H1 (cell line): ENCODE results near the gene RHEB. TPM values are rescaled to one million over a fixed set of nuclear protein-coding genes. Genes with fewer than 3 reads are reported as not detected.

Experiments
- CTCF ChIA-PET: fragments of 300-600 bp; sonication (Branson Sonifier 250); formaldehyde crosslinking; loops from one replicate; lab custom pipeline; 2021; ENCODE audit not compliant: partially characterized antibody; lab: Charles Lee
- POLR2A ChIA-PET: fragments of 300-600 bp; sonication (Branson Sonifier 250); formaldehyde crosslinking; loops from one replicate; lab custom pipeline; 2021; ENCODE audit warnings: inconsistent platforms; ENCODE audit not compliant: partially characterized antibody; lab: Charles Lee
- DNase-seq, 2 experiments: peaks; one replicate each; pipeline versions ENCODE4 v3.0.0 to v3.0.0-alpha.2; 2010 to 2022; ENCODE audit warnings: low spot score in 2 of 2, low read depth in 1 of 2, mixed read lengths in 1 of 2
- FAIRE-seq: peaks from 2 replicates; lab custom pipeline; 2011; peaks lifted over from hg19 to GRCh38; lab: Jason Lieb, UNC
- H2AFZ ChIP-seq: 2 replicates; pipeline ENCODE4 v1.8.1; 2012; ENCODE audit warnings: low read length, inconsistent platforms
- H2AK5ac ChIP-seq: 2 replicates; pipeline ENCODE4 v1.6.1; 2013; ENCODE audit warnings: low read depth, low read length
- H2BK120ac ChIP-seq: replicated peaks from 2 replicates; pipeline ENCODE3; 2013; ENCODE audit warnings: low read depth, low read length, inconsistent platforms
- H2BK12ac ChIP-seq: 2 replicates; pipeline ENCODE4 v1.6.1; 2013; ENCODE audit warnings: low read depth, low read length
- H2BK15ac ChIP-seq: 2 replicates; pipeline ENCODE4 v1.6.1; 2013; ENCODE audit warnings: low read length
- H2BK20ac ChIP-seq: 2 replicates; pipeline ENCODE4 v1.6.1; 2013; ENCODE audit warnings: low read length
- H2BK5ac ChIP-seq: 2 replicates; pipeline ENCODE4 v1.6.1; 2013; ENCODE audit warnings: low read depth, low read length
- H3K14ac ChIP-seq: 2 replicates; pipeline ENCODE4 v1.6.1; 2013; ENCODE audit warnings: inconsistent platforms; ENCODE audit not compliant: insufficient read length
- H3K18ac ChIP-seq: 2 replicates; pipeline ENCODE4 v1.6.1; 2013; ENCODE audit warnings: low read length; ENCODE audit errors: extremely low read depth
- H3K23ac ChIP-seq: 2 replicates; pipeline ENCODE4 v1.6.1; 2013; ENCODE audit warnings: inconsistent platforms; ENCODE audit not compliant: insufficient read length
- H3K23me2 ChIP-seq: 2 replicates; pipeline ENCODE4 v1.6.1; 2013; ENCODE audit warnings: low read depth, low read length
- H3K27ac ChIP-seq: 2 replicates; pipeline ENCODE4 v1.6.1; 2011; ENCODE audit warnings: low read depth, low read length, inconsistent platforms
- H3K27me3 ChIP-seq, 4 experiments: replicated peaks in 1 of 4; 1 replicate in 1 of 4; 2 replicates in 3 of 4; pipeline versions ENCODE4 v1.6.1 to v1.8.1; 2011 to 2013; ENCODE audit warnings: low read length in 3 of 4, mild to moderate bottlenecking in 3 of 4, inconsistent platforms in 2 of 4, mixed read lengths in 2 of 4, moderate library complexity in 1 of 4; ENCODE audit not compliant: control insufficient read depth in 3 of 4, insufficient read depth in 3 of 4; ENCODE audit errors: extremely low read depth in 1 of 4
- H3K36me3 ChIP-seq, 4 experiments: 2 replicates each; pipeline versions ENCODE4 v1.6.1 to v1.8.1; 2011 to 2013; ENCODE audit warnings: mild to moderate bottlenecking in 4 of 4, low read length in 3 of 4, moderate library complexity in 2 of 4, control low read depth in 1 of 4, inconsistent platforms in 1 of 4; ENCODE audit not compliant: insufficient read depth in 4 of 4, control insufficient read depth in 2 of 4
- H3K4ac ChIP-seq: replicated peaks from 2 replicates; pipeline ENCODE3; 2013; ENCODE audit warnings: low read length, low read depth, mixed read lengths, inconsistent platforms; ENCODE audit not compliant: insufficient read length
- H3K4me1 ChIP-seq, 4 experiments: replicated peaks in 1 of 4; 1 replicate in 1 of 4; 2 replicates in 3 of 4; pipeline versions ENCODE4 v1.6.1 to v1.8.1; 2011 to 2013; ENCODE audit warnings: low read length in 3 of 4, inconsistent platforms in 2 of 4, mixed read lengths in 1 of 4; ENCODE audit not compliant: insufficient read depth in 4 of 4, control insufficient read depth in 3 of 4
- H3K4me2 ChIP-seq, 2 experiments: 2 replicates each; pipeline versions ENCODE4 v1.6.1 to v1.8.1; 2011 to 2013; ENCODE audit warnings: low read depth in 2 of 2, low read length in 2 of 2, control low read depth in 1 of 2, inconsistent platforms in 1 of 2, mild to moderate bottlenecking in 1 of 2; ENCODE audit not compliant: insufficient read depth in 1 of 2
- H3K4me3 ChIP-seq, 4 experiments: fragments of 200-600, 300-600 bp in 1 of 4; sonication (generic), shearing (Covaris generic), sonication (Bioruptor Twin) in 1 of 4; 2 replicates each; pipeline versions ENCODE4 v1.5.1 to v1.8.1; 2011 to 2016; ENCODE audit warnings: low read length in 4 of 4, low read depth in 3 of 4, control low read depth in 2 of 4, inconsistent platforms in 2 of 4, mild to moderate bottlenecking in 2 of 4, mixed read lengths in 1 of 4, moderate library complexity in 1 of 4; ENCODE audit not compliant: insufficient read depth in 2 of 4; ENCODE audit errors: extremely low read depth in 1 of 4
- H3K56ac ChIP-seq: replicated peaks from 2 replicates; pipeline ENCODE3; 2013; ENCODE audit warnings: low read depth, mild to moderate bottlenecking, mixed read lengths, low read length, inconsistent platforms; ENCODE audit not compliant: insufficient read length
- H3K79me1 ChIP-seq: 2 replicates; pipeline ENCODE4 v1.6.1; 2013; ENCODE audit warnings: low read depth, low read length, control low read depth
- H3K79me2 ChIP-seq, 2 experiments: 2 replicates each; pipeline versions ENCODE4 v1.6.1 to v1.8.1; 2012 to 2013; ENCODE audit warnings: low read length in 2 of 2, mild to moderate bottlenecking in 2 of 2, inconsistent platforms in 1 of 2; ENCODE audit not compliant: insufficient read depth in 2 of 2, control insufficient read depth in 1 of 2
- H3K9ac ChIP-seq, 4 experiments: replicated peaks in 1 of 4; 1 replicate in 1 of 4; 2 replicates in 3 of 4; pipeline versions ENCODE4 v1.6.1 to v1.8.1; 2011 to 2013; ENCODE audit warnings: low read depth in 3 of 4, low read length in 3 of 4, control low read depth in 2 of 4, mild to moderate bottlenecking in 2 of 4, moderate library complexity in 2 of 4, inconsistent platforms in 1 of 4; ENCODE audit errors: extremely low read depth in 1 of 4
- H3K9me3 ChIP-seq, 2 experiments: 2 replicates each; pipeline versions ENCODE4 v1.6.1 to v1.8.1; 2012 to 2013; ENCODE audit warnings: mild to moderate bottlenecking in 2 of 2, moderate library complexity in 2 of 2, control low read depth in 1 of 2, inconsistent platforms in 1 of 2, low read depth in 1 of 2, low read length in 1 of 2, mixed read lengths in 1 of 2; ENCODE audit not compliant: insufficient read depth in 2 of 2
- H4K20me1 ChIP-seq, 2 experiments: replicated peaks in 1 of 2; 2 replicates each; pipeline versions ENCODE3 to v1.8.1; 2011 to 2013; ENCODE audit warnings: inconsistent platforms in 2 of 2, low read length in 2 of 2, mild to moderate bottlenecking in 1 of 2; ENCODE audit not compliant: insufficient read depth in 2 of 2, control insufficient read depth in 1 of 2
- H4K5ac ChIP-seq: 2 replicates; pipeline ENCODE4 v1.6.1; 2013; ENCODE audit warnings: low read length, low read depth, mixed read lengths, inconsistent platforms; ENCODE audit not compliant: insufficient read length
- H4K8ac ChIP-seq: 2 replicates; pipeline ENCODE4 v1.8.0; 2013; ENCODE audit warnings: mild to moderate bottlenecking, moderate library complexity, low read length, inconsistent platforms; ENCODE audit not compliant: insufficient read depth; ENCODE audit errors: extremely low read depth
- H4K91ac ChIP-seq: replicated peaks from 2 replicates; pipeline ENCODE3; 2013; ENCODE audit warnings: low read length, mixed read lengths, inconsistent platforms; ENCODE audit not compliant: insufficient read length
- KDM5A ChIP-seq: fragments of 200-600 bp; IDR thresholded peaks from 2 replicates; pipeline ENCODE4 v1.7.1; 2012; ENCODE audit warnings: mild to moderate bottlenecking, low read length, inconsistent platforms, mixed read lengths
- MAFK ChIP-seq: IDR thresholded peaks from 2 replicates; pipeline ENCODE4 v1.6.1; 2012; ENCODE audit warnings: low read depth, mild to moderate bottlenecking, improper control_type of control experiment, low read length
- POU5F1 ChIP-seq: IDR thresholded peaks from 2 replicates; pipeline ENCODE4 v1.6.1; 2011; ENCODE audit warnings: low read depth, mild to moderate bottlenecking, low read length, moderate library complexity
- RFX5 ChIP-seq: IDR thresholded peaks from 2 replicates; pipeline ENCODE4 v1.6.1; 2011; ENCODE audit warnings: low read depth, low read length, improper control_type of control experiment, borderline replicate concordance
- SUZ12 ChIP-seq: fragments of 200-600 bp; sonication (generic); IDR thresholded peaks from 2 replicates; pipeline ENCODE4 v1.6.1; 2012; ENCODE audit warnings: mild to moderate bottlenecking, inconsistent platforms, low read length, moderate library complexity, mixed read lengths
- WGBS, 2 experiments: shearing (Covaris generic) in 1 of 2; methylation state at CpG; one replicate each; pipeline versions ENCODE4 v1.1.6 to v1.1.7; 2013 to 2015; ENCODE audit warnings: low lambda C conversion rate in 2 of 2, mixed read lengths in 2 of 2, inconsistent platforms in 1 of 2, low coverage in 1 of 2, missing lambda C conversion rate in 1 of 2; ENCODE audit not compliant: insufficient replicate concordance in 2 of 2, insufficient coverage in 1 of 2, insufficient read length in 1 of 2; ENCODE audit errors: extremely low coverage in 1 of 2, missing lambda C conversion rate in 1 of 2; 5-methylcytosine and 5-hydroxymethylcytosine counted together
- polyA plus RNA-seq, 7 experiments: library from polyadenylated mRNA; depleted of rRNA in 3 of 7; stranded (reverse) in 5 of 7; unstranded in 2 of 7; fragments of >200 nt in 5 of 7; fragments of 200-250 nt in 2 of 7; gene quantifications; 1 replicate in 5 of 7; 2 replicates in 1 of 7; 4 replicates in 1 of 7; pipeline versions ENCODE4 v1.2.1 to v1.2.3, GENCODE V29; 2011 to 2013; ENCODE audit warnings: missing spikeins in 2 of 7, mixed read lengths in 2 of 7
- total RNA-seq: library from RNA; stranded (reverse); fragmentation: NEBNext Ultra II Directional; extraction: Animal tissue kit (Norgen Biotek cat#: 25700); gene quantifications from 2 replicates; pipeline ENCODE4 v1.2.1, GENCODE V29; 2021
- TF ChIP-seq, protein P1 (sequence below), 3 experiments: IDR thresholded peaks; 1 replicate in 2 of 3; 2 replicates in 1 of 3; pipeline versions ENCODE4 v1.5.1 to v1.6.1; 2011; ENCODE audit warnings: low read length in 3 of 3, mild to moderate bottlenecking in 3 of 3, inconsistent platforms in 2 of 3, low read depth in 1 of 3, moderate library complexity in 1 of 3; ENCODE audit not compliant: insufficient read depth in 1 of 3; ENCODE audit errors: control extremely low read depth in 1 of 3

RHEB gene
- total and polyA plus RNA-seq, 2 of the 8 experiments (the other 6 are each of a cell fraction or from before 2014, with no cell fraction given) = 60.8 to 132 TPM

DNA sequence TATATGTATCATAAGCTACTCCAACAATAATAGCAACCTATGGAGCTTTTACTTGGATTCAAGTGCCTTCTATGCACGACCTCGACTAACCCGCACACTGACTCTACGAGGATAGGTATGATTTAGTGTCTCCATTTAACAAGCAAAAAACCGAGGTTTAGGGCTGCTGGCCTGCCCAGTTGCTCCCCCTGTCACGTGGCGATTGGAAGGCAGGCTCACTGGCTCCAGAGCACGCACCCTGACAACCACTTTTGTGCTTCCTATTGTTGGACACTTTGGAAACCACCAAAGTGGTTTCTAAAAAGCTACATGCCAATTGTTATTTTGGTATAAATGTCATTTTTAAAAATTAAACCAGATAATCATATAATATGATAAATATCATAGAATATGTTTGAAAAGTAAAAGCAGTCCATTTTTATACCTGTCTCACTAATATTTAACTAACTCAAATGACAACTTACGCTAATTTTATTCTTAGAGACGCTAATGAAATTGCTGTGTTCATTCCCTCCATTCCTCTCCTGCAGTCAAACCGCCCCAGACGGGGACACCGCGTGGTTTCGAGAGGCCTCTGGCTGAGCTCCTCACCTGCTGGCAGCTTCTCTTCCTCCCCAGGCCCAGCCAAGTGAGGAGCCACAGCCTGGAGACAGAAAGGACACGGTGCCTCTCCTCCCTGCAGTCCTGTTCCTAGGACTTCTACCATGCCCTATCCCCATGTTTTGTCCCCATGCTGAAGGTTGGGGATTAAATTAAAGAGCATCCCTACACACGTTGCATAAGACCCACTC, 22.2 kb upstream of the RHEB start:
- Histone ChIP-seq H2BK20ac (no peak overlapping the region), H3K18ac (no peak overlapping the region), H3K56ac (no peak overlapping the region), H3K9ac (no peak overlapping the region), H3K79me1 (no peaks in the 10 kb centered on the region), H3K4me1 (peaks cover 0 to 8% (median 0%) of the 10 kb centered on the region in 4 experiments; a peak in 2 of 7 replicates), H4K5ac (no peak overlapping the region), H3K36me3 (no peaks in the 10 kb centered on the region), H4K20me1 (no peaks in the 10 kb centered on the region), H2BK120ac (no peak overlapping the region), H2BK15ac (no peak overlapping the region), H3K27ac (no peak overlapping the region), H3K23me2 (no peaks in the 10 kb centered on the region), H3K79me2 (no peaks in the 10 kb centered on the region), H4K91ac (no peak overlapping the region), H3K23ac (no peak overlapping the region), H2AFZ (peak overlapping the region; percentile 79; the same call in 1 of the 2 replicates), H2BK12ac (no peak overlapping the region), H2AK5ac (no peak overlapping the region), H3K4me3 (no peak overlapping the region), H3K4ac (no peak overlapping the region), H3K9me3 (no peaks in the 10 kb centered on the region), H3K4me2 (no peak overlapping the region), H2BK5ac (no peak overlapping the region), H3K14ac (no peak overlapping the region), H3K27me3 (no peaks in the 10 kb centered on the region), H4K8ac (no peak overlapping the region)
- FAIRE-seq (no peak), DNase-seq (no peak)
- ChIA-PET POLR2A (no interaction called here), CTCF (interaction anchor here (0.7 to 2.3 kb wide), 8 partner anchors 12 to 242 kb away, joined by 3 to 7 read pairs (median 3); no protein-coding TSS in a partner anchor)
- TF ChIP-seq KDM5A = no peak
- TF ChIP-seq POU5F1 = no peak
- TF ChIP-seq MAFK = no peak
- TF ChIP-seq RFX5 = no peak
- no peak for TF ChIP-seq SUZ12
- TF ChIP-seq, protein P1, sequence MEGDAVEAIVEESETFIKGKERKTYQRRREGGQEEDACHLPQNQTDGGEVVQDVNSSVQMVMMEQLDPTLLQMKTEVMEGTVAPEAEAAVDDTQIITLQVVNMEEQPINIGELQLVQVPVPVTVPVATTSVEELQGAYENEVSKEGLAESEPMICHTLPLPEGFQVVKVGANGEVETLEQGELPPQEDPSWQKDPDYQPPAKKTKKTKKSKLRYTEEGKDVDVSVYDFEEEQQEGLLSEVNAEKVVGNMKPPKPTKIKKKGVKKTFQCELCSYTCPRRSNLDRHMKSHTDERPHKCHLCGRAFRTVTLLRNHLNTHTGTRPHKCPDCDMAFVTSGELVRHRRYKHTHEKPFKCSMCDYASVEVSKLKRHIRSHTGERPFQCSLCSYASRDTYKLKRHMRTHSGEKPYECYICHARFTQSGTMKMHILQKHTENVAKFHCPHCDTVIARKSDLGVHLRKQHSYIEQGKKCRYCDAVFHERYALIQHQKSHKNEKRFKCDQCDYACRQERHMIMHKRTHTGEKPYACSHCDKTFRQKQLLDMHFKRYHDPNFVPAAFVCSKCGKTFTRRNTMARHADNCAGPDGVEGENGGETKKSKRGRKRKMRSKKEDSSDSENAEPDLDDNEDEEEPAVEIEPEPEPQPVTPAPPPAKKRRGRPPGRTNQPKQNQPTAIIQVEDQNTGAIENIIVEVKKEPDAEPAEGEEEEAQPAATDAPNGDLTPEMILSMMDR (IDR thresholded peaks at IDR 0.05; ENCODE audit: control extremely low read depth in 1 of 3, insufficient read depth in 1 of 3, low read depth in 1 of 3, low read length in 3 of 3) = peak in 1 of 3 experiments; percentile 17; a peak in 1 of 4 replicates
- WGBS, 2 experiments = 87% methylated on average over 17 of the region's 17 CpGs; no CpG with 5 or more reads in 1 of the 2 experiments
